ENCODE data around the gene MAN2B1. TPM values are rescaled to one million over a fixed set of nuclear protein-coding genes. Genes with fewer than 3 reads are reported as not detected.

Gene MAN2B1
- total RNA-seq, 1 donor from 2014 or later: 44.5 TPM

DNA sequence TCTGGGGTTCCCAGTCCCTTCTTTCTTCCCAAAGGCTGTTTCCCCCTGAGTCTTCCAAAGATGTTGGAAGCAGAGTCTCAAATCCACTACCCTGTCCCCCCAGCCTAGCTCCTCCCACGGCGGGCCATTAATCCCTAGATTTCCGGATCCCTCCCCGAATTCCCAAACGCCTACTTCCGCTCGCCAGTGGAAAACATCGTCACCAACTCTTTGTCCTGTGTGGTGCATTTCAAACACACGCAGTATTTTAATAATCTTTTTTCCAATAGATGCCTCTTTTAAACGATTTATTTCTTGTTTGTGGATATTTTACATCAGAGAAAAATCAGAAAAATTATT, 55.2 kb downstream of the MAN2B1 start:
- peak; percentile 94 for DNase-seq

GRCh38 chr19:12610540-12611360, 55.8 kb downstream of the MAN2B1 start, which contains the start of the genes ZNF490 and ZNF791:
TSS of gene ZNF490 (minus strand) at chr19:12610813. CDS start at chr19:12610680, 133 bp downstream.
TSS of gene ZNF791 (plus strand) at chr19:12610920. CDS start at chr19:12611080, 160 bp downstream.
- peak; percentile 99 for DNase-seq

- DNase-seq: no peak
These were observed 58.9 kb downstream of the MAN2B1 start for GRCh38 chr19:12607631-12608030.

DNA sequence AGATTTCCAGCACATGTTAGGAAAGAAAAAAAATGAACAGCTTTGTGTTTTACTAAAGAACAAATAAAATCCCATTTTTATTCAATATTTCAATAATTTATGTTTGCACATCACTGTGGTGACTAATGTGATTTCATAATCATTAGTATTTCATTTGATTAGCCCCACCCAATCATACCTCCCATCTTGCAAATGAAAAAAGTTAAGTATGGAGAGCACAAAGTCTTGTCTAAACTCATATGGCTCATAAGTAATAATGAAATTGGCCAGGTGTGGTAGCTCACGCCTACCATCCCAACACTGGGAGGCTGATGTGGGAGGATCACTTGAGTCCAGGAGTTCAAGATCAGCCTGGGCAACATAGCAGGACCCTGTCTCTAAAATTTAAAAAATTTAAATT, 59.7 kb downstream of the MAN2B1 start:
- DNase-seq: no peak

DNA sequence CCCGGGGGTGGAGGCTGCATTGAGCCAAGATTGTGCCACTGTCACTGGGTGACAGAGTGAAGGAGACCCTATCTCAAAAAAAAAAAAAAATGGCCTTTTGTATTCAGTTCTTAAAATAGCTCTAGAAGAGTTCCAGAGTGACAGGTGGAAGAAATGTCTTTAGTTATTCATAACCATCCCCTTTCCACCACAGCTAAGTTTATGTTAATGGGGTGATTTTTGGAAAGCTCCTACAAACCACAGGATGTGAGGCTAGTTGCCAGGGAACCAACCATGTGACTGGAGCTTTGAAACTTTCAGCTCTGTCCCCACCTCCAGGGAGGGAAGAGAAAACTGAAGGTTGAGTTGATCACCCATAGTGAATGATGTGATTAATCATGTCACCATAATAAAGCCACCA, 62.8 kb downstream of the MAN2B1 start:
- DNase-seq: no peak

DNA sequence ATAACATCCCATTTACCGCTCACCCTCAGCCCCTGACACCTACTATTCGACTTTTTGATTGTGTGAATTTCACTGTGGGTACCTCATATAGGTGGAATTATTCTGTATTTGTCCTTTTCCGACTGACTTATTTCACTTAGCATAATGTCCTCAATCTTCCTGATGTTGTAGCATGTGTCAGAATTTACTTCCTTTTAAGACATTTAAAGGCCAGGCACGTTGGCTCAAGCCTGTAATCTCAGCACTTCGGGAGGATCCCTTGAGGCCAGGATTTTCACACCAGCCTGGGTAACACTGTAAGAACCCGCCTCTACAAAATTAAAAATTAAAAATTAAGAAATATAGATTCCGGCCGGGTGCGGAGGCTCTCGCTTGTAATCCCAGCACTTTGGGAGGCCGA, 68.9 kb downstream of the MAN2B1 start:
- DNase-seq: no peak

DNA sequence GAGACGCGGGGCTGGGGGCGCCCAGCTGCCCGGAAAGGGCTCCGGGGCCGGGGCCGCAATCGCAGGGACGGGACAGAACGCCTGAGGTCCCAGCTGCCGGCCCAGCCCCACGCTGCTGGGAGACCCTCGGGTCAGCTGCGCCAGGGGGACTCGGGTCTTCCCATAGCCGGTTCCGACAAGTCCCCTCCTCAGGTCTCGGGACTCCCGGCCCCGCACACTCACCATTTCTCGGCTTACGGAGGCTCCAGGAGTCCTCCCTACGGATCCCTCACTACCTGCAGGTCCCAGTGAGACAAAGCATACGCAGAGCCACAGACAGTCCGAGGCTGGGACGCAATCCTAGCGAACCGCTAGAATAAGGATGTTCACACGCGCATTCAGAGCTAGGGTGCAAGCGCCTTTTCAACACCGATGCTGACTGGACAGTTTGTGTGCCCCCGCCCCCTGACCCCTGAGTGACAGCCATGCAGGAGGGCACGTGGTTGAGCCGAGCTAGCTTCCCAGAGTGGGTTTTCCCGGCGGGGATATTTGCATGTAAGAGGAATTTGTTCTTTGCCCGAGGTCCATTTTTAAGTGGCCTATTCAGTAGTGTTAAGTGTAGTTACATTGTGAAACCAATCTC, 69.5 kb downstream of the MAN2B1 start:
- DNase-seq: no peak

Small RNA genes within 50 kb of the gene (small RNA-seq; reads per million reads assigned to genes)
- gene SNORD41 (ENCODE audit: low replicate concordance): 39.4 reads per million, percentile 96 among the genes with 10 or more reads in this experiment

Other genes with a start within 250 kb of the MAN2B1 start
- 11.1 TPM for gene ZNF443, start 225.7 kb downstream of the MAN2B1 start, total RNA-seq
- 7.0 TPM for gene ZNF709, start 181.9 kb downstream of the MAN2B1 start, total RNA-seq
- gene ZNF564, start 115.3 kb downstream of the MAN2B1 start, total RNA-seq: 13.2 TPM
- 6.1 TPM for gene ZNF490, start 55.9 kb downstream of the MAN2B1 start, total RNA-seq
- 26.3 TPM for gene ZNF791, start 55.8 kb downstream of the MAN2B1 start, total RNA-seq
- gene WDR83, start 65 bp upstream of the MAN2B1 start, total RNA-seq: 7.2 TPM
- gene DHPS, start 15.1 kb upstream of the MAN2B1 start, total RNA-seq: 64.5 TPM
- not detected for gene GNG14, start 21.3 kb upstream of the MAN2B1 start, total RNA-seq
- gene FBXW9, start 29.9 kb upstream of the MAN2B1 start, total RNA-seq: 8.0 TPM
- gene TNPO2, start 57.2 kb upstream of the MAN2B1 start, total RNA-seq: 44.7 TPM
- gene TRIR, start 67.9 kb upstream of the MAN2B1 start, total RNA-seq: 121 TPM
- gene GET3, start 70.8 kb upstream of the MAN2B1 start, total RNA-seq: 42.9 TPM
- gene BEST2, start 85.0 kb upstream of the MAN2B1 start, total RNA-seq: not detected
- 68.5 TPM for gene HOOK2, start 108.8 kb upstream of the MAN2B1 start, total RNA-seq
- 157 TPM for gene JUNB, start 124.7 kb upstream of the MAN2B1 start, total RNA-seq
- gene PRDX2, start 135.1 kb upstream of the MAN2B1 start, total RNA-seq: 304 TPM
- not detected for gene THSD8, start 135.3 kb upstream of the MAN2B1 start, total RNA-seq
- 10.4 TPM for gene RNASEH2A, start 139.8 kb upstream of the MAN2B1 start, total RNA-seq
- gene RTBDN, start 167.8 kb upstream of the MAN2B1 start, total RNA-seq: not detected
- 0.92 TPM for gene MAST1, start 171.8 kb upstream of the MAN2B1 start, total RNA-seq
- 9.1 TPM for gene DNASE2, start 214.7 kb upstream of the MAN2B1 start, total RNA-seq
- gene KLF1, start 220.5 kb upstream of the MAN2B1 start, total RNA-seq: 1.6 TPM
- gene GCDH, start 224.4 kb upstream of the MAN2B1 start, total RNA-seq: 46.5 TPM

All from tongue (tissue), 3 donors.